GM19467 (cell line): ENCODE measurements around the gene MPZL3.
A peak's percentile ranks its signal among the peaks of the same experiment; 100 is the strongest.

ENCODE experiments used
- ATAC-seq: cut with Tn5 transposase; IDR thresholded peaks from one replicate; pipeline ENCODE4 v1.9.1; 2021; ENCODE audit warnings: mild to moderate bottlenecking, moderate library complexity; ENCODE audit not compliant: unreplicated experiment

Gene MPZL3

GRCh38 chr11:118251858-118252652, at the start of gene MPZL3:
TSS of gene MPZL3 (minus strand) at chr11:118252365. CDS start at chr11:118252294, 71 bp downstream.
- ATAC-seq = peak; percentile 54

GRCh38 chr11:118301600-118302195, 49.5 kb upstream of the MPZL3 start:
- ATAC-seq = no peak

GRCh38 chr11:118295815-118296454, 43.8 kb upstream of the MPZL3 start:
- ATAC-seq = no peak

GRCh38 chr11:118295199-118295598, 43.0 kb upstream of the MPZL3 start:
- ATAC-seq = no peak

GRCh38 chr11:118294053-118294452, 41.9 kb upstream of the MPZL3 start:
- no peak for ATAC-seq

- no peak for ATAC-seq
Observed at GRCh38 chr11:118291477-118292135, 39.4 kb upstream of the MPZL3 start.

GRCh38 chr11:118290923-118291322, 38.8 kb upstream of the MPZL3 start:
- ATAC-seq = no peak

- ATAC-seq = no peak
Observed at GRCh38 chr11:118289401-118289800, 37.2 kb upstream of the MPZL3 start.

- ATAC-seq = no peak
Observed at GRCh38 chr11:118287006-118287405, 34.8 kb upstream of the MPZL3 start.

GRCh38 chr11:118286545-118286944, 34.4 kb upstream of the MPZL3 start:
- no peak for ATAC-seq

GRCh38 chr11:118283756-118284350, 31.7 kb upstream of the MPZL3 start:
- ATAC-seq = no peak

GRCh38 chr11:118283037-118283636, 31.0 kb upstream of the MPZL3 start:
- no peak for ATAC-seq

- ATAC-seq = no peak
Observed at GRCh38 chr11:118282606-118283005, 30.4 kb upstream of the MPZL3 start.

GRCh38 chr11:118281284-118281683, 29.1 kb upstream of the MPZL3 start:
- ATAC-seq = no peak

- ATAC-seq = no peak
Observed at GRCh38 chr11:118277312-118277711, 25.1 kb upstream of the MPZL3 start.

- ATAC-seq = no peak
Observed at GRCh38 chr11:118276422-118276821, 24.3 kb upstream of the MPZL3 start.

- ATAC-seq = no peak
Observed at GRCh38 chr11:118275176-118275575, 23.0 kb upstream of the MPZL3 start.

- ATAC-seq = no peak
Observed at GRCh38 chr11:118274186-118274585, 22.0 kb upstream of the MPZL3 start.

GRCh38 chr11:118272001-118272400, 19.8 kb upstream of the MPZL3 start:
- ATAC-seq = no peak

- no peak for ATAC-seq
Observed at GRCh38 chr11:118267486-118267885, 15.3 kb upstream of the MPZL3 start.

GRCh38 chr11:118265954-118266353, 13.8 kb upstream of the MPZL3 start:
- no peak for ATAC-seq
